Endothelial cell of umbilical vein (primary cell): ENCODE data around the gene STAT5B. TPM values are rescaled to one million over a fixed set of nuclear protein-coding genes. Genes with fewer than 3 reads are reported as not detected.

Source experiments
- BruUV-seq: library from RNA; stranded (reverse); fragments of 400-500 nt; replicated peaks from 2 replicates; lab custom pipeline; 2021; lab: Mats Ljungman, UMichigan
- CTCF ChIA-PET: fragments of 300-600, 350-600 bp; sonication (Branson Sonifier 250); formaldehyde crosslinking; loops from one replicate; lab custom pipeline; 2021; ENCODE audit warnings: antibody characterized with exemption, inconsistent platforms; lab: Charles Lee
- POLR2A ChIA-PET: fragments of 300-600, 350-600 bp; sonication (Branson Sonifier 250); formaldehyde crosslinking; loops from one replicate; lab custom pipeline; 2021; ENCODE audit warnings: antibody characterized with exemption, inconsistent platforms; lab: Charles Lee
- DNase-seq: peaks from one replicate; pipeline ENCODE4 v3.0.0-alpha.2; 2011; ENCODE audit warnings: low read depth, low spot score
- FAIRE-seq: peaks from 2 replicates; lab custom pipeline; 2011; peaks lifted over from hg19 to GRCh38; lab: Jason Lieb, UNC
- H2AFZ ChIP-seq: 2 replicates; pipeline ENCODE4 v1.6.0; 2012; ENCODE audit warnings: low read depth, low read length, control low read depth, inconsistent platforms
- H3K27ac ChIP-seq: 2 replicates; pipeline ENCODE4 v1.5.1; 2011; ENCODE audit warnings: low read depth, mild to moderate bottlenecking, control low read depth, low read length, moderate library complexity; ENCODE audit not compliant: insufficient read depth
- H3K27me3 ChIP-seq, 2 experiments: 2 replicates each; pipeline versions ENCODE4 v1.6.0 to v1.6.1; 2011; ENCODE audit warnings: low read length in 2 of 2, mixed read lengths in 1 of 2; ENCODE audit not compliant: control insufficient read depth in 2 of 2, insufficient read depth in 2 of 2
- H3K36me3 ChIP-seq, 2 experiments: 2 replicates in 1 of 2; 3 replicates in 1 of 2; pipeline ENCODE4 v1.5.1; 2011; ENCODE audit warnings: low read length in 2 of 2, mild to moderate bottlenecking in 1 of 2, moderate library complexity in 1 of 2; ENCODE audit not compliant: control insufficient read depth in 2 of 2, insufficient read depth in 2 of 2; ENCODE audit errors: extremely low read depth in 1 of 2
- H3K4me1 ChIP-seq: 3 replicates; pipeline ENCODE4 v1.5.1; 2011; ENCODE audit warnings: mild to moderate bottlenecking, low read length; ENCODE audit not compliant: control insufficient read depth, insufficient read depth; ENCODE audit errors: extremely low read depth
- H3K4me2 ChIP-seq: 2 replicates; pipeline ENCODE4 v1.6.1; 2011; ENCODE audit warnings: low read length, control low read depth, mixed read lengths; ENCODE audit not compliant: insufficient read depth
- H3K4me3 ChIP-seq, 3 experiments: fragments of 200-600 bp in 1 of 3; sonication (generic), shearing (Covaris generic) in 1 of 3; replicated peaks in 1 of 3; 2 replicates each; pipeline ENCODE4 v1.5.1; 2011 to 2016; ENCODE audit warnings: control low read depth in 3 of 3, low read length in 3 of 3, mild to moderate bottlenecking in 2 of 3, inconsistent platforms in 1 of 3, low read depth in 1 of 3, moderate library complexity in 1 of 3; ENCODE audit not compliant: insufficient read depth in 1 of 3
- H3K79me2 ChIP-seq: 2 replicates; pipeline ENCODE4 v1.6.0; 2012; ENCODE audit warnings: low read length, inconsistent platforms; ENCODE audit not compliant: control insufficient read depth, insufficient read depth
- H3K9ac ChIP-seq: replicated peaks from 2 replicates; pipeline ENCODE3; 2011; ENCODE audit warnings: low read length, control low read depth; ENCODE audit not compliant: insufficient read depth; ENCODE audit errors: extremely low read depth
- H3K9me1 ChIP-seq: replicated peaks from 3 replicates; pipeline ENCODE4 v1.6.0; 2011; ENCODE audit warnings: mild to moderate bottlenecking, low read length; ENCODE audit not compliant: control insufficient read depth, insufficient read depth; ENCODE audit errors: extremely low read depth
- H3K9me3 ChIP-seq: replicated peaks from 2 replicates; pipeline ENCODE4 v1.5.1; 2012; ENCODE audit warnings: low read length, inconsistent platforms; ENCODE audit not compliant: control insufficient read depth, insufficient read depth
- H4K20me1 ChIP-seq: replicated peaks from 2 replicates; pipeline ENCODE3; 2011; ENCODE audit warnings: mild to moderate bottlenecking, low read length; ENCODE audit not compliant: control insufficient read depth, insufficient read depth; ENCODE audit errors: extremely low read depth
- EZH2 ChIP-seq: IDR thresholded peaks from 2 replicates; pipeline ENCODE4 v1.6.1; 2012; ENCODE audit warnings: borderline replicate concordance, low read depth, mild to moderate bottlenecking, moderate library complexity, low read length, inconsistent platforms; ENCODE audit not compliant: severe bottlenecking
- FOS ChIP-seq: IDR thresholded peaks from 2 replicates; pipeline ENCODE4 v1.6.1; 2011; ENCODE audit warnings: mild to moderate bottlenecking, low read length, moderate library complexity, borderline replicate concordance; ENCODE audit not compliant: insufficient read depth
- JUN ChIP-seq: IDR thresholded peaks from 2 replicates; pipeline ENCODE4 v1.6.1; 2011; ENCODE audit warnings: borderline replicate concordance, low read depth; ENCODE audit not compliant: insufficient read length, insufficient read depth
- MYC ChIP-seq: IDR thresholded peaks from one replicate; pipeline ENCODE4 v1.6.1; 2011; ENCODE audit warnings: mild to moderate bottlenecking, low read depth, low read length
- POLR2A ChIP-seq: IDR thresholded peaks from 2 replicates; pipeline ENCODE4 v1.6.1; 2012; ENCODE audit warnings: low read depth, mild to moderate bottlenecking, control low read depth, low read length
- POLR2AphosphoS5 ChIP-seq: IDR thresholded peaks from 2 replicates; pipeline ENCODE4 v1.6.1; 2012; ENCODE audit warnings: low read depth, mild to moderate bottlenecking, control low read depth, low read length, moderate library complexity; ENCODE audit not compliant: insufficient read depth
- dilution Hi-C: fragments of 300-500 bp; cut with MboI; formaldehyde crosslinking; loops from one replicate; pipeline ENCODE4 v1.15.0; 2019; ENCODE audit warnings: low sequenced_read_pairs; ENCODE audit not compliant: extremely low pct_ligation_motif_present
- intact Hi-C: fragments of 100-400 bp; cut with micrococcal nuclease; formaldehyde crosslinking; loops from one replicate; pipeline ENCODE4 v1.10.0; 2022
- polyA plus RNA-seq, 4 experiments: library from polyadenylated mRNA; depleted of rRNA in 3 of 4; stranded (reverse) in 3 of 4; unstranded in 1 of 4; fragments of >200 nt; gene quantifications; 2 replicates each; pipeline versions ENCODE4 v1.2.1 to v1.2.3, GENCODE V29; 2011 to 2012; ENCODE audit warnings: missing spikeins in 1 of 4
- total RNA-seq: library from RNA; stranded (reverse); gene quantifications from 2 replicates; pipeline ENCODE4 v1.2.3, GENCODE V29; 2021

STAT5B gene
- total and polyA plus RNA-seq, 2 donors (not counting 3 experiments of a cell fraction or from before 2014, with no cell fraction given) = 43.3 to 53.7 TPM

GRCh38 chr17:42275527-42276358 is 448 bp downstream of the STAT5B start:
- FAIRE-seq (no peak), DNase-seq (peak; percentile 64)
- intact Hi-C loops = loop anchor here (1.0 to 10.0 kb wide), 4 partner anchors 23 to 141 kb away; no protein-coding TSS in a partner anchor
- TF ChIP-seq POLR2AphosphoS5 (peak; percentile 75), FOS (no peak), EZH2 (no peak), MYC (no peak), JUN (no peak), POLR2A (peak; percentile 80)
- dilution Hi-C loops = no loop called here
- Histone ChIP-seq H3K4me2 (peak overlapping the region; percentile 88), H4K20me1 (no peaks in the 10 kb centered on the region), H3K27ac (peak overlapping the region; percentile 59), H3K9me3 (no peaks in the 10 kb centered on the region), H3K9ac (peak overlapping the region; percentile 84), H3K4me3 (peak overlapping the region; percentile 65 to 96 (median 79)), H3K4me1 (peaks cover 16% of the 10 kb centered on the region), H3K9me1 (no peaks in the 10 kb centered on the region), H3K36me3 (no peaks in the 10 kb centered on the region), H3K79me2 (peaks cover 50% of the 10 kb centered on the region), H3K27me3 (no peaks in the 10 kb centered on the region), H2AFZ (peak overlapping the region; percentile 75)
- ChIA-PET POLR2A (interaction anchor here (0.6 kb wide), 2 partner anchors 27 to 133 kb away, joined by 3 to 4 read pairs; no protein-coding TSS in a partner anchor), CTCF (interaction anchor here (1.1 to 2.7 kb wide), 4 partner anchors 24 to 252 kb away, joined by 3 to 35 read pairs (median 6); no protein-coding TSS in a partner anchor)
- BruUV-seq = no TSS peak
